HFF-Myc (cell line): ENCODE measurements around the gene NCKAP5L.
"Not testable (repeated sequence)": the region's sequence is repeated elsewhere in the genome, so short reads cannot be mapped to it uniquely, and the experiment has no call there.

Experiments
- DNase-seq: peaks from one replicate; pipeline ENCODE4 v3.0.0-alpha.2; 2011; ENCODE audit warnings: low read depth; ENCODE audit errors: extremely low read depth
- H3K4me3 ChIP-seq: replicated peaks from 2 replicates; pipeline ENCODE4 v1.5.1; 2011; ENCODE audit warnings: low read depth, mild to moderate bottlenecking, control low read depth, low read length
- CTCF ChIP-seq: IDR thresholded peaks from 2 replicates; pipeline ENCODE4 v1.5.1; 2012; ENCODE audit warnings: mild to moderate bottlenecking, low read depth, low read length, control low read depth; ENCODE audit errors: missing control alignments

The NCKAP5L gene

GRCh38 chr12:49864798-49865090, 36.5 kb upstream of the NCKAP5L start:
- no peak overlapping the region for H3K4me3 ChIP-seq
- DNase-seq, result no peak
- TF ChIP-seq CTCF, result no peak

- no peak for TF ChIP-seq CTCF
- H3K4me3 ChIP-seq, result no peak overlapping the region
- DNase-seq, result no peak
Measured at GRCh38 chr12:49863946-49864797, 36.0 kb upstream of the NCKAP5L start.

GRCh38 chr12:49860921-49861320, 32.7 kb upstream of the NCKAP5L start:
- not testable (repeated sequence) for DNase-seq, H3K4me3 ChIP-seq

GRCh38 chr12:49855890-49856289, 27.7 kb upstream of the NCKAP5L start:
- not testable (repeated sequence) for DNase-seq, H3K4me3 ChIP-seq

GRCh38 chr12:49854976-49855375, 26.8 kb upstream of the NCKAP5L start:
- no peak for TF ChIP-seq CTCF
- no peak overlapping the region for H3K4me3 ChIP-seq
- no peak for DNase-seq

GRCh38 chr12:49853671-49854070, 25.5 kb upstream of the NCKAP5L start:
- DNase-seq, result no peak

GRCh38 chr12:49847161-49847560, 18.9 kb upstream of the NCKAP5L start:
- TF ChIP-seq CTCF, result no peak
- no peak for DNase-seq
- no peak overlapping the region for H3K4me3 ChIP-seq

More at GRCh38 chr12:49853671-49854070, 25.5 kb upstream of the NCKAP5L start:
- no peak overlapping the region for H3K4me3 ChIP-seq
- no peak for TF ChIP-seq CTCF

- H3K4me3 ChIP-seq, result no peak overlapping the region
- TF ChIP-seq CTCF, result no peak
- DNase-seq, result no peak
Measured at GRCh38 chr12:49846032-49846431, 17.8 kb upstream of the NCKAP5L start.
